Measurements from ENCODE around the gene C4orf51.

Gene C4orf51

GRCh38 chr4:145757188-145757587 lies 77.2 kb downstream of the C4orf51 start:
- no peak for DNase-seq (ENCODE audit: low spot score)

GRCh38 chr4:145760176-145760575 lies 80.2 kb downstream of the C4orf51 start:
- DNase-seq (ENCODE audit: low spot score) = no peak

GRCh38 chr4:145760961-145761929 lies 81.3 kb downstream of the C4orf51 start:
- DNase-seq (ENCODE audit: low spot score) = no peak

- no peak for DNase-seq (ENCODE audit: low spot score)
These were observed 82.8 kb downstream of the C4orf51 start for GRCh38 chr4:145762719-145763118.

GRCh38 chr4:145763399-145763798 lies 83.5 kb downstream of the C4orf51 start:
- no peak for DNase-seq (ENCODE audit: low spot score)

DNA sequence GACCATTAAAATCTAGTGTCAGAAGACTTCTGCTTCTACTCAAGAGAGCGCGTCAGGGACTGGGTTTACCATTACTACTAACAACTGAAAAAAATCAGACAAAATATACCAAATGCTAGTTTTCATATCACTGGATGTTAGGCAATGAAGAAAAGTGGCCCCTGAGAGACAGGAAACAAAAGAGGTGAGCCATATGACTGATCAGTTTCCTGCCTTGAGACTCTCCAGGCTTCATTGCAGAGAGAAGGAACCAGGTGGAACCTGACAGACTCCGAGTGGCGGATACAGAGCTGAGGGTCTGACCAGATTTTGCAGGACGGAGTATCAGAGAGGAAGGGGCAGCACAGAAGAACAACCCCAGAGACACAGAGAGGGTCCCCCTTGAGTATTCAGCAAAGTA lies 86.3 kb downstream of the C4orf51 start:
- DNase-seq (ENCODE audit: low spot score) = no peak

GRCh38 chr4:145769450-145770037 lies 89.6 kb downstream of the C4orf51 start:
- no peak for DNase-seq (ENCODE audit: low spot score)

GRCh38 chr4:145770124-145770523 lies 90.2 kb downstream of the C4orf51 start:
- no peak for DNase-seq (ENCODE audit: low spot score)

DNA sequence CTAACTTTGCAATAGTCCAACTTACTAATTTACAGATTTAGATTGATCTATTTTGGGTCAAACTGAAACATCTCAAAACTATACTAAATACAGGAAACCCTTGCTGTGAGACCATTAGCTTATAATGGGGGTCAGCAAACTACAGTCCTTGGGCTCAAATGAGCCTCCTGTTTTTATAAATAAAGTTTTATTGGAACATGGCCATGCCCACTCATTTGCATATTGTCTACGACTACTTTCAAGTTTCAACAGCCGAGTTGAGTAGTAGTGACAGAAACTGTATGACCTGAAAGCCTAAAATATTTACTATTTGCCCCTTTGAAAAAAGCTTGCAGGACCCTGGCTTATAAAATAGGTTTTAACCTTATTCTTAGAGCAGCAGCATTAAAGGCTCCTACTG lies 92.4 kb downstream of the C4orf51 start:
- no peak for DNase-seq (ENCODE audit: low spot score)

GRCh38 chr4:145773581-145774234 lies 93.8 kb downstream of the C4orf51 start:
- no peak for DNase-seq (ENCODE audit: low spot score)

DNA sequence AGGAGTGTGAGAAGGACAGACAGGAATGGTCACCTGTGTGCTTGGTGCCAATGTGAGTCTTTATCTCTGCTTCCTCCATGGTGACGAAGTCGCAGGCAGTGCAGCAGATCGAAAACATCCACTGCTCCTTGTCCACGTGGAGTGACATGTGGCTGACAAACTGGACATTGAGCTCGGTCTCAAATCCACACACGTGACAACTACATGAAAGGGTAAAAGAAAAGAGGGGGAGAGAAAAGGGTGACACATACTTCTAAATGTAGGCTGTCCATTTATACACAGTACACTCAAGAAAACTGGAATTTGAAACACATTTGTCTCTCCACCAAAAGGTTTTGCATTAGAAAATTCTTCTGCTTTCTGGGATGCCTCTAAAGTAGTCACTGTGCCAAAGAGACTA lies 94.5 kb downstream of the C4orf51 start:
- DNase-seq (ENCODE audit: low spot score) = no peak

DNA sequence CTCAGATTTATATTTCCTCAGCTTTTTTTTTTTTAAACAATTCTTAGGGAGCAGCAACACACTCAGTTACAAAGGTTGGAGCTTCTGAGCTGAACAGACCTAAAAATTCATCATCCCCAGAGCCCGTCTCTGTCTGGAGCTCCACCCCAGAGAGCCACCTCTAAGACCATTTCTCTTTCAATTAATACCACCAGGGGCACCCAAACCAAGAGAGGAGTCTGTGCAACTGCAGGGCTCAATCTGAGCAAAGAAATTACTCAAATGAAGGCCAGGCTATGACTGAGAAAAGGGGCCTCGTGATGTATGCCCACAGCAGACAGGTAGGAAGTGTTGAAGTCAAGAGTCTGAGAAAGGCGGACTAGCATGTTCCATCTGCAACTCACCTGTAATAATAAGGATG lies 95.5 kb downstream of the C4orf51 start:
- no peak for DNase-seq (ENCODE audit: low spot score)

GRCh38 chr4:145776208-145776607 lies 96.3 kb downstream of the C4orf51 start:
- no peak for DNase-seq (ENCODE audit: low spot score)

DNA sequence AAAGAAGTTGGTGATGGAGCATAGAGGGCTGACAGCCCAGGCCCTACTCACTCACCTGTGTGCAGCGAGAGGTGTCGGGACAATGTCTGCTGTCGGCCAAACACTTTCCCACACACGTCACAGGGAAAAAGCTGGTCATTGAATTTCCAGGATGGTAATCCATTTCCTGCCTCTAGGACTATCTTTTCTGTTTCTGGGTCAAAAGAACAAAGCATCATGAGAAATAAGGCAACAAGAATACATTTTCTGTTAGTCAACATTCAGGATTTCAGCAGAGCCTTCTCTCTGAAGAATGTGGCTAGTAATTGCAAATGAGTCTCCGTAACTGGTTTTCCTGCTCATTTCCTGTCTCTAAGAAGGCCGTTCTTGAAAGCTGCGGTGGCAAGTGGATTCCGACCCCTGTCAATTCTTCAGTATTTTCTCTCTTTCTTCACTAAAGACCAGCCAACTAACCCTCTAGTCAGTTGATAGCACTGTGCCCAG lies 99.4 kb downstream of the C4orf51 start:
- DNase-seq (ENCODE audit: low spot score) = no peak

- no peak for DNase-seq (ENCODE audit: low spot score)
These were observed 101.4 kb downstream of the C4orf51 start for GRCh38 chr4:145781351-145781750.

Measured in AG08395 (cell line).